HFF-Myc (cell line): ENCODE data around the gene PPM1L.
"Not testable (repeated sequence)": the region's sequence is repeated elsewhere in the genome, so short reads cannot be mapped to it uniquely, and the experiment has no call there.

Experiments used
- DNase-seq: peaks from one replicate; pipeline ENCODE4 v3.0.0-alpha.2; 2011; ENCODE audit warnings: low read depth; ENCODE audit errors: extremely low read depth
- H3K4me3 ChIP-seq: replicated peaks from 2 replicates; pipeline ENCODE4 v1.5.1; 2011; ENCODE audit warnings: low read depth, mild to moderate bottlenecking, control low read depth, low read length
- CTCF ChIP-seq: IDR thresholded peaks from 2 replicates; pipeline ENCODE4 v1.5.1; 2012; ENCODE audit warnings: mild to moderate bottlenecking, low read depth, low read length, control low read depth; ENCODE audit errors: missing control alignments

Gene PPM1L

GRCh38 chr3:160755776-160756304 is at the start of gene PPM1L:
Gene PPM1L (plus strand): TSS chr3:160756231.
- no peak for TF ChIP-seq CTCF
- DNase-seq = no peak

GRCh38 chr3:160707187-160707794 is 48.7 kb upstream of the PPM1L start:
- H3K4me3 ChIP-seq = no peak overlapping the region
- peak; percentile 43 for TF ChIP-seq CTCF
- DNase-seq = peak; percentile 20

More at GRCh38 chr3:160755776-160756304, at the start of gene PPM1L:
- peak within 1 kb of the TSS; percentile 67 for H3K4me3 ChIP-seq

- no peak for DNase-seq
- TF ChIP-seq CTCF = no peak
- H3K4me3 ChIP-seq = no peak overlapping the region
These were observed 46.4 kb upstream of the PPM1L start for GRCh38 chr3:160709477-160710182.

- not testable (repeated sequence) for DNase-seq, H3K4me3 ChIP-seq
These were observed 42.9 kb upstream of the PPM1L start for GRCh38 chr3:160713144-160713543.

GRCh38 chr3:160719710-160720109 is 36.3 kb upstream of the PPM1L start:
- no peak for DNase-seq
- no peak for TF ChIP-seq CTCF
- H3K4me3 ChIP-seq = no peak overlapping the region

- TF ChIP-seq CTCF = peak; percentile 5
- no peak overlapping the region for H3K4me3 ChIP-seq
- no peak for DNase-seq
These were observed 35.8 kb upstream of the PPM1L start for GRCh38 chr3:160720123-160720746.

GRCh38 chr3:160722331-160722730 is 33.7 kb upstream of the PPM1L start:
- H3K4me3 ChIP-seq = no peak overlapping the region
- TF ChIP-seq CTCF = no peak
- DNase-seq = no peak
